ENCODE measurements around the gene RAB6B. TPM values are rescaled to one million over a fixed set of nuclear protein-coding genes. Genes with fewer than 3 reads are reported as not detected.

The RAB6B gene
- polyA plus RNA-seq, 4 donors: 0.27 to 7.5 (median 0.77) TPM; not detected in 1

Other genes with a start within 250 kb of the RAB6B start
- 10 to 100 TPM in 2 of 4 donors, 1 to 10 TPM in 2; 7.8 to 33.5 (median 10.3) TPM for gene TOPBP1, start 233.9 kb downstream of the RAB6B start, polyA plus RNA-seq
- gene TF, start 149.5 kb downstream of the RAB6B start, polyA plus RNA-seq: 1 to 10 TPM in 2 of 4 donors, under 1 TPM in 1, not detected in 1; under 0.01 to 8.3 (median 5.6) TPM
- gene SRPRB, start 90.1 kb downstream of the RAB6B start, polyA plus RNA-seq: 10 to 100 TPM in 2 of 4 donors, 1 to 10 TPM in 2; 7.6 to 55.3 (median 31.7) TPM
- 10 to 100 TPM in 1 of 4 donors, 1 to 10 TPM in 3; 1.6 to 36.7 (median 4.9) TPM for gene SLCO2A1, start 134.0 kb upstream of the RAB6B start, polyA plus RNA-seq

All from small intestine (tissue), 4 donors.